COLO829 (cell line): Measurements from ENCODE around the gene PAM.
A peak's percentile ranks its signal among the peaks of the same experiment; 100 is the strongest.
"Not testable (repeated sequence)": the region's sequence is repeated elsewhere in the genome, so short reads cannot be mapped to it uniquely, and the experiment has no call there.

Experiments used
- DNase-seq: peaks from one replicate; pipeline ENCODE4 v3.0.0; 2012; ENCODE audit warnings: low spot score

The PAM gene

GRCh38 chr5:103003872-103004271 is 248.8 kb downstream of the PAM start:
- DNase-seq = no peak

DNA sequence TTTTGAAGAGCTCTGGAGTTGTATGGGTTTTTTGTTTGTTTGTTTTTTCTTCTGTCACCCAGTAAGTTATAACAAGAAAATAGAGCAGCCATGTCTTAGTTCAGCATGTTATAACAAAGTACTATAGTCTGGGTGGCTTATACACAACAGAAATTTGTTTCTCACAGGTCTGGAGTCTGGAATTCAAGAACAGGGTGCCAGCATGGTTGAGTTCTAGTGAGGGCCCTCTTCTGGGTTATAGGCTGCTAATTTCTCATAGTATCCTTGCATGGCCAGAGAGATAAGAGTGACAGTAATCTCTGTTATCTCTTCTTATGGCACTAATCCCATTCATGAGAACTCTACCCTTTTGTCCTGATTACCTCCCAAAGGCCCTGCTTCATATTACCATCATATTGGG is 250.2 kb downstream of the PAM start:
- no peak for DNase-seq

GRCh38 chr5:103006921-103007320 is 251.8 kb downstream of the PAM start:
- DNase-seq = no peak

- DNase-seq = no peak
Observed at GRCh38 chr5:103010168-103010567, 255.1 kb downstream of the PAM start.

DNA sequence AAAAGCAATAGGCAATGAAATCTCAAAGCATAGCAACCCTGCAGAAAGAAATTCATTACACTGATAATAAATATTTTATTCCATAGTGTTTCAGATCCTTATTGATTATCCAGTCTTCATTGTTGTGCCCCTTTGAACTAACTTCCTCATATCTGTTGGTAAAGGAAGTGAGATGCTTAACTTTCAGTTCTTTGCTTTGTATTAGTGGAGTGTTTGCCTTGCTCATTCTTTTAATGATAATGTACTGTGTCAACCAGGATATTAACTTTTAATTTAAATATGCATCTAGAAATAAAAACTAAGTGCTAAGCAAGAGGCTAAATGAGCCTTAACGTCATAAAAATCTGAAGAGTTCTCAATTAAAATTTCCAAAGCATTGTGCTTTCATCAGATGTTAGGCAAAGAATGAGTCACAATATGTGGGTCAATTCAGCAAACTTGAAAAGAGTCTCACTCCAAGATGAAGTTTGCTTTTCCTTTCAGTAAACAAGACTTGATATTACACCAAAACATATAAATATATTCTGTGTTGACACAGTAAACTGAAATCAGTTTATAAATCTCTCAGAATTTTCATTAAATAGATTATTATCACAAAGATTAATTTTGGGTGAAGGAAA is 258.9 kb downstream of the PAM start:
- no peak for DNase-seq

DNA sequence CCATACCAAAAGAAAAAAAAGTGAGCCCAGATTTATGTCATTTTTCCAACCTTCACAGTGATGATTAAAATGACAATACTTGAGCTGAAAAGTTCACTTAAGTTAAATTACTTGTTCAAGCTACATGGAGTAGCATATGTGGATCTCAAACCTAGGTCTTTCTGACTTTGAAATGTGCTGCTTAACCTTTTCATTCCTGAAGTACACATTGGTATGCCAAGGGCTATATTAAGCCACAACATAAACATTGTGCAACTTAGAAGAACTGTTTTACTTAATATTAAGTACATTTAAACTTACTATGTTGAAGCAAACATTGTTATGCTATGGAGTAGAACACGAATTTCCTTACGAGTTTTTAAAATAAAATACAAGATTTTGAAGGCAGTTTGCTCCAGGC is 259.9 kb downstream of the PAM start:
- no peak for DNase-seq

- no peak for DNase-seq
Observed at GRCh38 chr5:103016167-103016566, 261.1 kb downstream of the PAM start.

GRCh38 chr5:103019804-103020203 is 264.7 kb downstream of the PAM start:
- no peak for DNase-seq

GRCh38 chr5:103021314-103021713 is 266.2 kb downstream of the PAM start:
- no peak for DNase-seq

- DNase-seq = no peak
Observed at GRCh38 chr5:103027267-103027666, 272.2 kb downstream of the PAM start.

GRCh38 chr5:103031607-103032006 is 276.5 kb downstream of the PAM start:
- no peak for DNase-seq

DNA sequence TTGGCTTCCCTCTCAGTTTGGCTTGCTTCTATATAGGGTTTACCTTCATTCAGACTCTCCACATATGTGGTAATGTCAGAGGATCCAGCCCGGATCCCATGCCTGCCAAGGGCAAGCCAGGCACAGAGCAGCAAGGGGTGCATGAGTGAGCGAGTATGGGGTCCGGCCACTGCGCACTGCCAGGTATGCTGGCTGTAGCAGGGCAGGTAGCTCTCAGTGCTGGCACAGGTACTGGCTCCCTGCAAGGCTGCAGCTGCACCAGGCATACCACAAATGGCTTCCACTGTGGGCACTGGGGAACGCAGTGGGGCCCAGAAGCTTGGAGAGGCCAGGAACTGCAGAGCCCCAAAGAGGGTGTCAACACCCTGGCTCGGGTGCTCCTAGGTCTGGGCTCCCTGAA is 278.6 kb downstream of the PAM start:
- DNase-seq = no peak

DNA sequence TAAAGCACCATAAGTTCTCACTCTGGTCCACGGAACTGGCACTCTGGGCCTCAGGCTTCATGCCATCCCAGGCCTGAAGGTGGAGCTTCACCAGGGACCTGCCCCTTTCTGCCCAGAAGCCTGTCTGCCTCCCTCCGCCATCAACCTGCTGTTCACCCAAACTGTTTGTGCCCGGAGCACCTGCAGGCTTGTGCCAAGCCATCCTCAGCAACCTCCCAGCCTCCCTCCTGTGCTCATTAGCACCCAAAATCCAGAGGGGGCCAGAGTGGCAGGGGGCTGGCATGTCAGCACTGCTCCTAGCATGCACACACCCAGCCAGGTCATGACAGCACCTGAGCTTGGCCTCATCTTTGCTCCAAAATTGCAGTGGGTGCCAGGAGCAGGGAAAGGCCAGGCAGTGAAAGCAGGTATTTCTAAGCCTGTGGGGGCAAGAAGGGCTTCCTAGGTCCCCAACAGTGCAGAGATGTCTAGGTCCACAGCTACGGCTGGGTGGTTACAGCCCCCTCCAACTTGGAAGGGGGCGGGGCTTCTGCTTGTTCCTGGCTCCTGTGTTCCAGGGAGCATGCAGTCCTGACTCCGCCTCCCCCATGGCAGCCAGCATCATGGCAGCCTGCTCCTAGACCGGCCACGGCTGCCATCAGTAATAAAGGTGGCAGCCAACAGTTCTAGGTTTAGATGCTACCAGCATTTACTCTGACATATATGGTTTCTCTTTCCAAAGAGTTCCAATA is 279.7 kb downstream of the PAM start:
- DNase-seq = no peak

GRCh38 chr5:103035701-103036100 is 280.6 kb downstream of the PAM start:
- DNase-seq = no peak

- no peak for DNase-seq
Observed at GRCh38 chr5:103036601-103037000, 281.5 kb downstream of the PAM start.

DNA sequence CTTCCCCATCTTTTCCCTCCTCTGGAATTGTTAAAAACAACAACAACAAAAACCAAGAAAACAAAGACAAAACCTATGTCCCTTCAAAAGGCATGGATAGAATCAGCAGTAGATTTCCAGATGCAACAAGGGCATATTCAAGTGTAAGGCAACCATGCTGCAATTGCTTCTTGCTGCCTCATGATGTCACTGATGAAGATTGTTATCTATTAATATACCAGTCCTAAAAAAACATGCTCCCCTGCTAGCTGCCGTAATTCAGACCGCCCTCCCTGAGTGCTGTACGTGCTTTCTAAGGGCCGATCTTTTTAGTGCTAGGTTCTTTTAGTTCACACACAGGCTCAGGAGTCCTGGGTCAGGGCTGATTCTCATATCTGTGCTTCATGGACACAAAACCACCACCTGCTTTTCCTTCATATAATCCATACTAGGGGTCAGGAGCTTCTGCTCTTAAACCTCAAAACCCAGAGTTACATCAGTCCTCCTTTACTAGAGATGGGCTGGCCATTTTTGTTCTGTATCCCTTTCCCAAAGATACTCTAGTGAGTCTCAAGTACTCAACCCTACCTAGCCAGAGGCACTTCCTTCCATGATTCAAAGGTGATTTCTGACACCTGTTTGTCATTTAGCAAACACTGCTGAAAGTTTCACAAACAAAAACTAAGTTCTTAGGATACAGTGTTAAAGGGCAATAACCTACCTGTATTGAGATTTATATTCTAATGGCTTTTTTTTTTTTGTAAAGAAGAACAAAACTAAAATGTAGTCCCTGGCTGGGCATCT is 282.8 kb downstream of the PAM start:
- DNase-seq = no peak

GRCh38 chr5:103041071-103041676 is 286.1 kb downstream of the PAM start:
- peak; percentile 17 for DNase-seq

DNA sequence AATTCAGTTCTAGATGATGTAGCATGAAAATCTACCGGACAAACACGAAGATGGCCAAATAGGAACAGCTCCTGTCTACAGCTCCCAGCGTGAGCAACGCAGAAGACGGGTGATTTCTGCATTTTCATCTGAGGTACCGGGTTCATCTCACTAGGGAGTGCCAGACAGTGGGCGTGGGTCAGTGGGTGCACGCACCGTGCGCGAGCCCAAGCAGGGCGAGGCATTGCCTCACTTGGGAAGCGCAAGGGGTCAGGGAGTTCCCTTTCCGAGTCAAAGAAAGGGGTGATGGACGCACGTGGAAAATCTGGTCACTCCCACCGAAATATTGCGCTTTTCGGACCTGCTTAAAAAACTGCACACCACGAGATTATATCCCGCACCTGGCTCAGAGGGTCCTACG is 291.6 kb downstream of the PAM start:
- not testable (repeated sequence) for DNase-seq

- no peak for DNase-seq
Observed at GRCh38 chr5:103057208-103058130, 302.4 kb downstream of the PAM start.

- no peak for DNase-seq
Observed at GRCh38 chr5:103059525-103059924, 304.4 kb downstream of the PAM start.

DNA sequence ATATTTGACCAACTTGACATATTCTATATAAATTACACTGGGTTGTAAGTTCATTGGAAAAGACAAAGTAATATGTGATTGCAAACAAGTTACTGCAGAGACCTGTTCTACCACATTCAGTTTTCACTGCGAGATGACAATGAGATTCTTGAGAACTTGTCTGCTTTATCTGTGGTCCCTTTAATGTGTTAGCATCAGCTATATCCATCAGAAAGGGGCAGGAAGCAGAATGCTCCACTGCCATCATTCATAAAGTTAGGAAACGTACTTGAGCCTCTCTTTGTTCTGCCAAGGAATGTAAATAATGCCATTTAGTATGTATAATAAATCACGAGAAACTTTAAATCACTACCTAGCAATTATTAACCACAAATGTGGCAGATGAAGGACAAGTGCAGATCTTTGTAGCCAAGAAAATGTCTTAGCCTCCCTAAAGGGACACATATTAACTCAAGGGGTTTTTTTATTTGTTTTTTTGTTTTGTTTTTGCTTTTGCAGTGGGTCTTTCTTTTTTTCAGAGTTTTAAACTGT is 305.4 kb downstream of the PAM start:
- DNase-seq = no peak
